GM12878 (cell line): ENCODE results near the gene AMH. TPM values are rescaled to one million over a fixed set of nuclear protein-coding genes. Genes with fewer than 3 reads are reported as not detected.
A peak's percentile ranks its signal among the peaks of the same experiment; 100 is the strongest.

Source experiments
- ATAC-seq: fragments of 200-7000 bp; cut with Tn5 transposase; 3 replicates; pipeline ENCODE4 v1.9.1; 2020; ENCODE audit warnings: mild to moderate bottlenecking, moderate library complexity
- BruUV-seq: library from RNA; stranded (reverse); fragments of 400-500 nt; replicated peaks from 2 replicates; lab custom pipeline; 2021; lab: Mats Ljungman, UMichigan
- CTCF ChIA-PET: fragments of 300-600 bp; sonication (Branson Sonifier 250); formaldehyde crosslinking; extraction: SDS; loops from one replicate; lab custom pipeline; 2021; ENCODE audit warnings: inconsistent platforms; lab: Yijun Ruan, JAX
- POLR2A ChIA-PET: fragments of 350-600 bp; formaldehyde crosslinking; extraction: SDS; loops from one replicate; lab custom pipeline; 2021; ENCODE audit warnings: inconsistent platforms; lab: Charles Lee
- RAD21 ChIA-PET: fragments of 300-600 bp; sonication (Branson Sonifier 250); formaldehyde crosslinking; loops from one replicate; lab custom pipeline; 2023; ENCODE audit warnings: antibody characterized with exemption; ENCODE audit not compliant: unreplicated experiment; lab: Charles Lee
- SMC1A ChIA-PET: fragments of 300-600 bp; sonication (Branson Sonifier 250); formaldehyde crosslinking; loops from one replicate; lab custom pipeline; 2023; ENCODE audit not compliant: unreplicated experiment, uncharacterized antibody; lab: Charles Lee
- DNase-seq: peaks from one replicate; pipeline ENCODE4 v3.0.0-alpha.2; 2011; ENCODE audit warnings: low read depth, low spot score
- FAIRE-seq: peaks from 3 replicates; lab custom pipeline; 2011; peaks lifted over from hg19 to GRCh38; lab: Jason Lieb, UNC
- H2AFZ ChIP-seq: 2 replicates; pipeline ENCODE4 v1.6.0; 2011; ENCODE audit warnings: low read depth, low read length, control low read depth; ENCODE audit not compliant: control insufficient read depth
- H3K27ac ChIP-seq: 2 replicates; pipeline ENCODE4 v1.5.1; 2011; ENCODE audit warnings: control low read depth; ENCODE audit not compliant: control insufficient read depth, insufficient read depth
- H3K27me3 ChIP-seq, 2 experiments: replicated peaks in 1 of 2; 2 replicates each; pipeline versions ENCODE4 v1.6.0 to v1.6.1; 2011; ENCODE audit warnings: low read length in 1 of 2; ENCODE audit not compliant: control insufficient read depth in 2 of 2, insufficient read depth in 2 of 2
- H3K36me3 ChIP-seq, 2 experiments: 2 replicates each; pipeline ENCODE4 v1.5.1; 2011; ENCODE audit warnings: low read length in 1 of 2; ENCODE audit not compliant: control insufficient read depth in 2 of 2, insufficient read depth in 2 of 2
- H3K4me1 ChIP-seq: 2 replicates; pipeline ENCODE4 v1.6.1; 2011; ENCODE audit warnings: mild to moderate bottlenecking, low read length, moderate library complexity, mixed read lengths; ENCODE audit not compliant: control insufficient read depth, insufficient read depth
- H3K4me2 ChIP-seq: 2 replicates; pipeline ENCODE4 v1.6.0; 2011; ENCODE audit warnings: control low read depth; ENCODE audit not compliant: control insufficient read depth, insufficient read depth
- H3K4me3 ChIP-seq: fragments of 200-600 bp; sonication (generic); 2 replicates; pipeline ENCODE4 v1.5.1; 2016
- H3K79me2 ChIP-seq: 2 replicates; pipeline ENCODE4 v1.6.0; 2011; ENCODE audit warnings: low read length; ENCODE audit not compliant: control insufficient read depth, insufficient read depth
- H3K9ac ChIP-seq: 2 replicates; pipeline ENCODE4 v1.8.0; 2011; ENCODE audit warnings: low read length, control low read depth, mixed read lengths; ENCODE audit not compliant: control insufficient read depth, insufficient read depth
- H3K9me3 ChIP-seq: replicated peaks from 3 replicates; pipeline ENCODE4 v1.5.1; 2011; ENCODE audit warnings: mild to moderate bottlenecking, low read length; ENCODE audit not compliant: control insufficient read depth, insufficient read depth
- H4K20me1 ChIP-seq: 2 replicates; pipeline ENCODE4 v1.6.0; 2011; ENCODE audit not compliant: control insufficient read depth, insufficient read depth
- CEBPB ChIP-seq, 2 experiments: fragments of 150-350 bp in 1 of 2; IDR thresholded peaks; 2 replicates each; pipeline ENCODE4 v1.6.1; 2012 to 2014; ENCODE audit warnings: low read depth in 2 of 2, low read length in 2 of 2, borderline replicate concordance in 1 of 2, inconsistent platforms in 1 of 2
- MTA2 ChIP-seq: fragments of 450-650 bp; IDR thresholded peaks from 2 replicates; pipeline ENCODE4 v1.6.1; 2016; ENCODE audit warnings: low read depth, mild to moderate bottlenecking, moderate library complexity
- NRF1 ChIP-seq: conservative IDR thresholded peaks from 2 replicates; pipeline ENCODE4 v1.6.1; 2011; ENCODE audit warnings: mild to moderate bottlenecking, low read depth, low read length, improper control_type of control experiment
- PAX5 ChIP-seq: IDR thresholded peaks from 2 replicates; pipeline ENCODE4 v1.6.1; 2011; ENCODE audit warnings: low read depth, low read length, borderline replicate concordance
- POLR2A ChIP-seq: IDR thresholded peaks from 2 replicates; pipeline ENCODE4 v1.6.1; 2011; ENCODE audit warnings: low read depth, mild to moderate bottlenecking, low read length
- POLR2AphosphoS2 ChIP-seq: IDR thresholded peaks from 2 replicates; pipeline ENCODE4 v1.6.1; 2011; ENCODE audit warnings: low read depth, mild to moderate bottlenecking, low read length, improper control_type of control experiment, moderate library complexity
- SREBF1 ChIP-seq: IDR thresholded peaks from 2 replicates; pipeline ENCODE4 v1.6.1; 2012; ENCODE audit warnings: mild to moderate bottlenecking, low read length
- SREBF2 ChIP-seq: IDR thresholded peaks from 2 replicates; pipeline ENCODE4 v1.6.1; 2012; ENCODE audit warnings: mild to moderate bottlenecking, low read length
- WGBS: methylation state at CpG from one replicate; pipeline ENCODE4 v1.1.6; 2016; ENCODE audit warnings: low lambda C conversion rate; ENCODE audit not compliant: insufficient replicate concordance, insufficient coverage; ENCODE audit errors: missing lambda C conversion rate; 5-methylcytosine and 5-hydroxymethylcytosine counted together
- in situ Hi-C: fragments of 300-500 bp; cut with MboI; formaldehyde crosslinking; loops from 9 replicates; pipeline ENCODE4 v1.14.3; 2018; ENCODE audit warnings: mixed read lengths
- intact Hi-C: fragments of 100-400 bp; cut with micrococcal nuclease; formaldehyde crosslinking; loops from one replicate; pipeline ENCODE4 v1.14.2; 2022; ENCODE audit not compliant: unreplicated experiment
- polyA plus RNA-seq, 11 experiments: library from polyadenylated mRNA; depleted of rRNA in 4 of 11; unstranded in 6 of 11; stranded (reverse) in 5 of 11; fragments of >200 nt; fragmentation: Nextera tagmentation in 4 of 11; fragmentation: Illumina TruSeq in 1 of 11; extraction: Ambion mirVana in 4 of 11; extraction: Trizol in 1 of 11; gene quantifications; 1 replicate in 1 of 11; 2 replicates in 10 of 11; pipeline versions ENCODE4 v1.2.1 to v1.2.3, GENCODE V29; 2011 to 2016; ENCODE audit warnings: inconsistent platforms in 2 of 11, missing spikeins in 2 of 11, low read depth in 1 of 11
- total RNA-seq, 4 experiments: library from RNA; depleted of rRNA in 3 of 4; stranded (reverse); fragments of >200 nt in 3 of 4; fragmentation: Illumina TruSeq in 1 of 4; extraction: Trizol in 1 of 4; gene quantifications; 2 replicates each; pipeline versions ENCODE4 v1.2.1 to v1.2.3, GENCODE V29; 2013 to 2021
- TF ChIP-seq, protein P1 (sequence below): fragments of 450-650 bp; IDR thresholded peaks from 2 replicates; pipeline ENCODE4 v1.6.1; 2017; ENCODE audit warnings: mild to moderate bottlenecking

Gene AMH
- total and polyA plus RNA-seq, 10 of the 15 experiments (the other 5 are each of a cell fraction or from before 2014, with no cell fraction given): 0.17 to 3.5 (median 0.81) TPM; not detected in 4

DNA sequence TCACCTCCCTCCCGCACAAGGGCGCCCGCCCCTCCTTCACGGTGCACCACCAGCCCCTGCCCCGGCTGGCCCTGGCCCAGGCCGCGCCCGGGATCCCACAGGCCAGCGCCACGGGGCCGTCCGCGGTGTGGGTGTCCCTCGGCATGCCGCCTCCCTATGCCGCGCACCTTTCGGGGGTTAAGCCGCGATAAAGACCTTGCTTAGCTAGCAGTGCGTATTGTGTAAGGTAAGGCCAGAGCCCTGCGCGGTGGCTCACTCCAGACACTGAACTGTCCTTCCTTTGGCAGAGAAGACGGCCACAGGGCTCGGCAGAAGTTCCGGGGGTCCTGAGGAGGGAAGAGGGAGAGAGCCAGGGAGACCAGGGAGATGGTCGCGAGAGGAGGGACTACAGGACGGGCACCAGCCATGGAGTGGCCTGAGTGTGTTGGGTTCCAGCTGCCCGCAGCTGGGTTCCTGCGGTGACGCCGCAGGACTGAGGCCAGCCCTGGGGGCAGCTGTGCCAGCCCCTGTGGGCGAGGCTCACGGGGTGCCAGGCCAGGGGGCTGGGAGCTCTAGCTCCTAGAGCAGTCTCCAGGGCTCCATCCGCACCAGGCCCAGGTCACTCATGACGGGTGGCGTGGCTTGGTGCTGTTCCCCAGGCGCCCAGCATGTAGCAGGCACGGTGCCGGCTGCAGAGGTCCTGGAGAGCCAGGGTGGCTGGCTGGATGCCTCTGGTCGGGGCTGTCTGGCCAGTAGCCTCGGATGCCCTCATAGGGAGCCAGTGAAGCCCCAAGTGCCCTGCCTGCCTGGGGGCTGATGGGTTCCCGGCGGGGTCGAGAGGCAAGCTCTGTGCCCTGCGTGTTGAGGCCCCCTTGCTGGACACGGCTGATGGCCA, 20.7 kb upstream of the AMH start:
- Histone ChIP-seq H2AFZ (no peak overlapping the region), H3K4me1 (peaks cover 2% of the 10 kb centered on the region; the same call in 1 of the 2 replicates), H3K4me3 (no peak overlapping the region), H4K20me1 (no peaks in the 10 kb centered on the region), H3K4me2 (no peak overlapping the region), H3K27ac (no peak overlapping the region), H3K9ac (no peak overlapping the region), H3K27me3 (no peaks in the 10 kb centered on the region), H3K36me3 (peaks cover 0 to 41% of the 10 kb centered on the region in 2 experiments; a peak in 3 of 4 replicates), H3K9me3 (no peaks in the 10 kb centered on the region), H3K79me2 (peaks cover 4% of the 10 kb centered on the region)
- no peak for ATAC-seq
- DNase-seq: no peak
- ChIA-PET RAD21 (interaction anchor here (1.1 to 1.5 kb wide), 3 partner anchors 7 to 72 kb away, joined by 3 to 4 read pairs (median 3); partner anchors contain the start of gene PLEKHJ1), CTCF (interaction anchor here (2.0 kb wide), 1 partner anchor 72 kb away, joined by 6 read pairs; no protein-coding TSS in a partner anchor), SMC1A (no interaction called here), POLR2A (interaction anchor here (0.5 to 1.0 kb wide), 2 partner anchors 61 to 95 kb away, joined by 5 to 7 read pairs; no protein-coding TSS in a partner anchor)
- 91% methylated on average over 46 of the region's 48 CpGs for WGBS
- intact Hi-C loops (no loop called here), in situ Hi-C loops (no loop called here)
- TF ChIP-seq CEBPB (IDR thresholded peaks at IDR 0.05; ENCODE audit: borderline replicate concordance in 1 of 2, low read depth in 2 of 2, low read length in 2 of 2): no peak
- no peak for TF ChIP-seq SREBF2
- TF ChIP-seq POLR2A: peak; percentile 50; the same call in 1 of the 2 replicates
- TF ChIP-seq, protein P1, sequence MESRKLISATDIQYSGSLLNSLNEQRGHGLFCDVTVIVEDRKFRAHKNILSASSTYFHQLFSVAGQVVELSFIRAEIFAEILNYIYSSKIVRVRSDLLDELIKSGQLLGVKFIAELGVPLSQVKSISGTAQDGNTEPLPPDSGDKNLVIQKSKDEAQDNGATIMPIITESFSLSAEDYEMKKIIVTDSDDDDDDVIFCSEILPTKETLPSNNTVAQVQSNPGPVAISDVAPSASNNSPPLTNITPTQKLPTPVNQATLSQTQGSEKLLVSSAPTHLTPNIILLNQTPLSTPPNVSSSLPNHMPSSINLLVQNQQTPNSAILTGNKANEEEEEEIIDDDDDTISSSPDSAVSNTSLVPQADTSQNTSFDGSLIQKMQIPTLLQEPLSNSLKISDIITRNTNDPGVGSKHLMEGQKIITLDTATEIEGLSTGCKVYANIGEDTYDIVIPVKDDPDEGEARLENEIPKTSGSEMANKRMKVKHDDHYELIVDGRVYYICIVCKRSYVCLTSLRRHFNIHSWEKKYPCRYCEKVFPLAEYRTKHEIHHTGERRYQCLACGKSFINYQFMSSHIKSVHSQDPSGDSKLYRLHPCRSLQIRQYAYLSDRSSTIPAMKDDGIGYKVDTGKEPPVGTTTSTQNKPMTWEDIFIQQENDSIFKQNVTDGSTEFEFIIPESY: peak; percentile 37; the same call in 1 of the 2 replicates
- TF ChIP-seq NRF1: no peak
- TF ChIP-seq MTA2: no peak
- TF ChIP-seq POLR2AphosphoS2: peak; percentile 68; the same call in 1 of the 2 replicates
- no peak for TF ChIP-seq SREBF1
- no peak for TF ChIP-seq PAX5
- BruUV-seq: no TSS peak
- FAIRE-seq: no peak
